Gastroesophageal sphincter (tissue), 4 donors: ENCODE measurements around the gene KANK3. TPM values are rescaled to one million over a fixed set of nuclear protein-coding genes. Genes with fewer than 3 reads are reported as not detected.

Source experiments
- ATAC-seq: fragments of 150-250 bp; one replicate; pipeline ENCODE4 v1.9.1; 2016; ENCODE audit warnings: mild to moderate bottlenecking, moderate library complexity
- H3K27ac ChIP-seq, 4 donors: fragments of 200-600 bp; sonication (generic) in 3 of 4; 1 replicate in 3 of 4; 2 replicates in 1 of 4; pipeline ENCODE4 v1.5.1; 2016 to 2019
- H3K27me3 ChIP-seq: fragments of 200-600 bp; sonication (generic); one replicate; pipeline ENCODE4 v1.5.1; 2019
- H3K36me3 ChIP-seq, 2 donors: fragments of 200-600 bp; sonication (generic); one replicate each; pipeline ENCODE4 v1.5.1; 2019; ENCODE audit warnings: control low read depth in 1 of 2
- H3K4me1 ChIP-seq, 3 donors: fragments of 200-600 bp; sonication (generic); 1 replicate in 2 of 3; 2 replicates in 1 of 3; pipeline ENCODE4 v1.5.1; 2016 to 2019; ENCODE audit warnings: control low read depth in 2 of 3
- H3K4me3 ChIP-seq, 2 donors: fragments of 200-600 bp; sonication (generic); one replicate each; pipeline ENCODE4 v1.5.1; 2019; ENCODE audit warnings: mild to moderate bottlenecking in 1 of 2, moderate library complexity in 1 of 2
- H3K9me3 ChIP-seq, 3 donors: fragments of 200-600 bp; sonication (generic); one replicate each; pipeline ENCODE4 v1.5.1; 2017 to 2019; ENCODE audit warnings: control low read depth in 2 of 3
- EP300 ChIP-seq: sonication (generic); formaldehyde crosslinking; IDR thresholded peaks from one replicate; pipeline ENCODE4 v1.6.1; 2017; ENCODE audit warnings: antibody characterized with exemption, mild to moderate bottlenecking
- POLR2A ChIP-seq, 2 donors: fragments of 450-650 bp; IDR thresholded peaks; one replicate each; pipeline ENCODE4 v1.6.1; 2017; ENCODE audit warnings: antibody characterized with exemption in 2 of 2, mild to moderate bottlenecking in 2 of 2, moderate library complexity in 1 of 2
- POLR2AphosphoS5 ChIP-seq: sonication (generic); formaldehyde crosslinking; IDR thresholded peaks from one replicate; pipeline ENCODE4 v1.6.1; 2017; ENCODE audit warnings: antibody characterized with exemption
- WGBS, 2 donors: methylation state at CpG; one replicate each; pipeline ENCODE4 v1.1.5; 2018; ENCODE audit warnings: low coverage in 1 of 2; 5-methylcytosine and 5-hydroxymethylcytosine counted together
- total RNA-seq, 4 donors: library from RNA; depleted of rRNA; stranded (reverse); fragments of >200 nt; gene quantifications; one replicate each; pipeline ENCODE4 v1.1.0, GENCODE V29; 2016
- TF ChIP-seq, protein P1 (sequence below), 4 experiments: fragments of 200-600 bp in 2 of 4; fragments of 450-650 bp in 2 of 4; sonication (generic) in 1 of 4; IDR thresholded peaks; one replicate each; pipeline ENCODE4 v1.5.1; 2017 to 2019; ENCODE audit warnings: antibody characterized with exemption in 4 of 4, mild to moderate bottlenecking in 2 of 4, moderate library complexity in 2 of 4

Gene KANK3
- total RNA-seq = 10 to 100 TPM in 3 of 4 donors, 1 to 10 TPM in 1; 9.8 to 22.3 (median 19.2) TPM

DNA sequence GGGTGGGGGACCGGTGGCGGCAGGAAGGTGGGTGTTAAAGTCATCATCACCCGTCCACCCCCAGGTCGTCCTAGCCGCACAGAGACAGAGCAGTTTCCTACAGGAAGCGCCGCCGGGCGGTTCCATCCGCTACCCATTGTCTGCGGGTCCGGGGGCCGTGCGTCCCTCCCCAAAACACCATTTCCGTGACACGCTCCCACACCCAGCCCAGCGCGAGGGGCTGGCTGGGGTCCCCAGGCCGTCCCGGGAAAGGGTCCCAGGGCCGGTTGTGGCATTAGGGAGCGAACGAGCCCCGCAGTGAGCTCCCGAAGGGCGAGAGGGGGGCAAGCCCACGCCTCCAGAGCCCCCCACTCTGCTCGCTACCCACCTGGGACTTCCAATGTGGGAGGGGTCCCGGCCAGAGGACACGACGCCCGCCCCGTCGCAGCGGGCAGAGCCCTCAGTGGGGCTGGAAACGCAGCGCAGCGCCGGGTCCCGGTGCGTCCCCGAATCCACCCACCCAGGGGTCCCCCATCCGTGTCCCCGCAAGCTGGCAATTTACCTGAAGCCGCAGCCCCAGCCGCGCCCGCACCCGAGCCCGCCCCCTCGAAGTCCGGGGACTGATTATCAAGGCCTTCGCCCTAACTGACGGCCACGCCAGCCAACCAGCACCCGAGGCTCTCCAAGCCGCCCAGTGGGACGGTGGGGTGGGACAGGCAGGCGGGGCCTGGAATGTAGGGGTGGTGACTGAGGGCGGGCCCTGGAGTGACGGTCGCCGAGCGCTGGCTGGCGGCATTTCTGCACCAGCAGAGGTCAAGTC lies at the start of gene KANK3:
KANK3 (minus strand) TSS at position 579 of the 799 bp plus-strand sequence. CDS start 5,434 bp downstream, outside the sequence.
- Histone ChIP-seq H3K4me3 (peak within 1 kb of the TSS; percentile 39 to 62), H3K27ac (peak within 1 kb of the TSS; percentile 3 to 86 (median 84)), H3K4me1 (peaks cover 0 to 31% (median 9%) of the 10 kb centered on the region in 3 donors), H3K36me3 (no peaks in the 10 kb centered on the region), H3K27me3 (peaks cover 71% of the 10 kb centered on the region), H3K9me3 (no peaks in the 10 kb centered on the region)
- TF ChIP-seq POLR2A (IDR thresholded peaks at IDR 0.05) (peak; percentile 34 to 52), POLR2AphosphoS5 (peak; percentile 38), EP300 (no peak)
- TF ChIP-seq, protein P1, sequence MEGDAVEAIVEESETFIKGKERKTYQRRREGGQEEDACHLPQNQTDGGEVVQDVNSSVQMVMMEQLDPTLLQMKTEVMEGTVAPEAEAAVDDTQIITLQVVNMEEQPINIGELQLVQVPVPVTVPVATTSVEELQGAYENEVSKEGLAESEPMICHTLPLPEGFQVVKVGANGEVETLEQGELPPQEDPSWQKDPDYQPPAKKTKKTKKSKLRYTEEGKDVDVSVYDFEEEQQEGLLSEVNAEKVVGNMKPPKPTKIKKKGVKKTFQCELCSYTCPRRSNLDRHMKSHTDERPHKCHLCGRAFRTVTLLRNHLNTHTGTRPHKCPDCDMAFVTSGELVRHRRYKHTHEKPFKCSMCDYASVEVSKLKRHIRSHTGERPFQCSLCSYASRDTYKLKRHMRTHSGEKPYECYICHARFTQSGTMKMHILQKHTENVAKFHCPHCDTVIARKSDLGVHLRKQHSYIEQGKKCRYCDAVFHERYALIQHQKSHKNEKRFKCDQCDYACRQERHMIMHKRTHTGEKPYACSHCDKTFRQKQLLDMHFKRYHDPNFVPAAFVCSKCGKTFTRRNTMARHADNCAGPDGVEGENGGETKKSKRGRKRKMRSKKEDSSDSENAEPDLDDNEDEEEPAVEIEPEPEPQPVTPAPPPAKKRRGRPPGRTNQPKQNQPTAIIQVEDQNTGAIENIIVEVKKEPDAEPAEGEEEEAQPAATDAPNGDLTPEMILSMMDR (IDR thresholded peaks at IDR 0.05) = no peak
- ATAC-seq = peak; percentile 93
- 40% methylated on average over 1 of the region's 65 CpGs; no CpG with 5 or more reads in 1 of the 2 donors for WGBS, 2 donors

DNA sequence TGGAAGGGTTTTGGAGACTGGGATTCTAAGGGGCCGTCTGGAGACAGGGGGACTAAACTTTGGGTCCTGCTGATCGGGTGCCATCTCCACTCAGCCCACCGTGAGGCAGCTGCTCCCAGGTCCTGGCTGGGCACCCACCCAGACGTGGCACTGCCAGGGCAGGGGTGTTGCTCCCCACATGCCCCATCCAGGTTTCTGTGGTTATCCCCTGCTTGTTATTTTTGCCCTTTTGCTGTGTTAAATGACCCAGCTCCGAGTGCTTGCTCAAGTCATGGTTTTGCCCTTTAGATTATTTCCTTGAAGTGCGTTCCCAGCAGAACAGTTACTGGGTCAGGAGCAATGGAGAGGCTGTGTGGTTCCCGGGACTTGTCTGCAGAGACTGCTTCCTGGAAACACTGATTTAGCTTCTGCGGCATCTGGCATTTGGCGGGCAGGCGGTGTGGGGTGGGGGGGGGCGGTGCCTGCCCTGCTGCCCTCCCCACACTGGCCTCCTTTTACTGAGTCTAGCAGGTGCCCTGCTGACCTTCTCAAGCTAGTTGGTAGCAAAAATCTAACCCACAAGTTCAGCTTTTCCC lies 49.0 kb upstream of the KANK3 start:
- no peak for TF ChIP-seq EP300
- peak in 1 of 2 donors; percentile 10 for TF ChIP-seq POLR2A (IDR thresholded peaks at IDR 0.05)
- TF ChIP-seq POLR2AphosphoS5 = peak; percentile 93
- Histone ChIP-seq H3K27ac (peak overlapping the region; percentile 14 to 100 (median 99)), H3K4me1 (peaks cover 7 to 75% (median 47%) of the 10 kb centered on the region in 3 donors), H3K9me3 (no peaks in the 10 kb centered on the region), H3K4me3 (peak overlapping the region in 1 of 2 donors; percentile 82), H3K27me3 (no peaks in the 10 kb centered on the region), H3K36me3 (no peaks in the 10 kb centered on the region)
- no peak for ATAC-seq
- 25 to 50% methylated on average over 2 to 8 of the region's 11 CpGs for WGBS, 2 donors

DNA sequence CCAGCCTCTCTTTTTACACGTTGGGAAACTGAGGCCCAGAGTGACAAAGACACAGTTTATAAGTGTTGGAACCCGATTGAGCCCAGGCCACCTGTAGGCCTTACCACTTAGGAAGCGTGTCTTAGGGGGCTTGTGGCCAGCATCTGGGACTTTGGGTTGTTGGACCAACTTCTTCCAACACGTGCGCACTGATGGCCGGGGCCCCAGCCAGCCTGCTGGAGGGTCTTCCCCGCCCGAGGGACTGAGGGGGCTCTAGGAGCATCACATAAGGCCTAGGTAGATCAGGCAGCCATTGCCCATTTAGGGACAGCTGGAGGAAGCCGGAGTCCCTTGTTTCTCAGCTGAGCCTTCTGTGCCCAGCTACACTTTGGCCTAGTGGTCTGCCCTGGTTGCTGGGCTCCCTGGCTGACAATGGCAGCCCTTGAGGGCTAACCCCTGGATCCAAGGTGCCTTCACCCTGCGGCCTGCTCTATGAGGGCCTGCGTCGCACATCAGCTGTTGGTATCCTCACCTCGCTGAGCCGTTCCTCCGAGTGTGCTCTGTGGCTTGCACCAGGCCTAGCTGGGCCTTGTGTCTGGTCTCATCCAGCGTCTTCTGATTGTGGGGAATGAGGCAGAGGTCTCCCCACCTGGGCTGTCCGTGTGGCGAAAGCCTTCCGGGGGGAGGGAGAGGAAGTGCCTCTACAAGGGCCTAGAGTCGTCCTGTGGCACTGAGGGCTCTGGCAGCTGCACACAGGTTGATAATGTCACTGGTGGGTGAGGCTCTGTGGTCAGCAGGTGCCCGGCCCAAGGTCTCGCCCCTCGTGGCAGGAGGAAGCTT lies 48.3 kb upstream of the KANK3 start:
- Histone ChIP-seq H3K9me3 (no peaks in the 10 kb centered on the region), H3K36me3 (no peaks in the 10 kb centered on the region), H3K27me3 (no peaks in the 10 kb centered on the region), H3K27ac (peak overlapping the region; percentile 54 to 100 (median 99)), H3K4me3 (peak overlapping the region in 1 of 2 donors; percentile 82), H3K4me1 (peaks cover 7 to 68% (median 40%) of the 10 kb centered on the region in 3 donors)
- ATAC-seq = no peak
- TF ChIP-seq POLR2A (IDR thresholded peaks at IDR 0.05) (no peak), EP300 (no peak), POLR2AphosphoS5 (no peak)
- TF ChIP-seq, protein P1 (IDR thresholded peaks at IDR 0.05) = no peak
- 11% methylated on average over 3 of the region's 23 CpGs; no CpG with 5 or more reads in 1 of the 2 donors for WGBS, 2 donors

DNA sequence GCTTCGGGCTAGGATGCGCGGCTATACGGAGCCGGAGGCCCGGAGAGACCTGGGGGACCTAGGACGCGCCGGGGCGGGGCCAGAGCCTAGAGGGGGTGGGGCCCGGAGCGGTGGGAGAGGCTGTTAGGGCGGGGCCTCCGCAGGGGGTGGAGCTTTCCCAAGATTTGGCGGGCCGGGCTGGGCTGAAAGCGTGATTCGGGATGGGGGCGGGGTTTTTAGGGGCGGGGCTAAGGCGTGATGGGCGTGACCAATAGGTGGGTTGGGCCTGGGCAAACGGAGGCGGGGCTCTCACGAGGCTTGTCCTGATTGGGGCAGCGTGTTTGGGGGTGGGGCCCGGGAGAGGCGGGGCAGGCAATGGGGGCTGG lies 47.5 kb upstream of the KANK3 start:
- Histone ChIP-seq H3K4me3 (peak overlapping the region; percentile 78 to 82), H3K36me3 (no peaks in the 10 kb centered on the region), H3K9me3 (no peaks in the 10 kb centered on the region), H3K27me3 (no peaks in the 10 kb centered on the region), H3K4me1 (peaks cover 7 to 59% (median 39%) of the 10 kb centered on the region in 3 donors), H3K27ac (peak overlapping the region; percentile 98 to 100 (median 99))
- ATAC-seq = peak; percentile 77
- 0% methylated on average over 3 of the region's 28 CpGs; no CpG with 5 or more reads in 1 of the 2 donors for whole genome bisulfite sequencing, 2 donors
- no peak for TF ChIP-seq EP300
- no peak for TF ChIP-seq POLR2AphosphoS5
- no peak for TF ChIP-seq POLR2A (IDR thresholded peaks at IDR 0.05)
- TF ChIP-seq, protein P1 (IDR thresholded peaks at IDR 0.05) = no peak
